ENCODE results near the gene STXBP1. TPM values are rescaled to one million over a fixed set of nuclear protein-coding genes. Genes with fewer than 3 reads are reported as not detected.
A peak's percentile ranks its signal among the peaks of the same experiment; 100 is the strongest.

Gene STXBP1
- total and polyA plus RNA-seq, 2 experiments from 2014 or later: 48.6 to 50.4 TPM

DNA sequence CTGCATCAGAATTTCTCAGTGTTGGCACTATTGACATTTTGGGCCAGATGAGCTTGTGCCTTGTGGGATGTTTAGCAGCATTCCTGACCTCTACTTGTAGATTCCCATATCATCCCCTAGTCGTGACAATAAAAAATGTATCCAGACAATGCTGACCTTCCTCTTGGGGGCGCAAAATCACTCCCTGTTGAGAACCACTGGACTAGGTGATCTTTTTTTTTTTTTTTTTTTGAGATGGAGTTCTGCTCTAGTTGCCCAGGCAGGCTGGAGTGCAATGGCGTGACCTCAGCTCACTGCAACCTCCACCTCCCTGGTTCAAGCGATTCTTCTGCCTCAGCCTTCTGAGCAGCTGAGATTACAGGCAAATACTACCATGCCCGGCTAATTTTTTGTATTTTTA is 22.6 kb downstream of the STXBP1 start:
- H3K4me2 ChIP-seq: 0 out of 2 replicates have a peak overlapping the region, but pooled peaks have one; percentile 58
- DNase-seq (ENCODE audit: low spot score) (peak; percentile 52), ATAC-seq (no peak; the same call in 2 of the 3 replicates)
- H3K27me3 Mint-ChIP-seq (ENCODE audit: insufficient read depth, low read depth, poor library complexity): peaks cover 14% of the 10 kb centered on the region
- H3K27ac ChIP-seq (ENCODE audit: low read depth): no peak overlapping the region; the same call in 1 of the 2 replicates
- no peaks in the 10 kb centered on the region for H3K27me3 ChIP-seq (ENCODE audit: insufficient read depth)
- no peaks in the 10 kb centered on the region; the same call in 1 of the 2 replicates for H4K20me1 ChIP-seq (replicated peaks; ENCODE audit: insufficient read depth)
- no peak overlapping the region for H3K4me3 ChIP-seq
- H3K9me2 ChIP-seq (ENCODE audit: insufficient read depth): no peaks in the 10 kb centered on the region
- H3K4me1 Mint-ChIP-seq: peaks cover 28% of the 10 kb centered on the region
- peaks cover 22% of the 10 kb centered on the region for H3K4me1 ChIP-seq (ENCODE audit: insufficient read depth)
- 0 out of 2 replicates have a peak, but pooled peaks cover 5% of the 10 kb centered on the region for H3F3A ChIP-seq (replicated peaks; ENCODE audit: low read depth)
- H3K27ac Mint-ChIP-seq: no peak overlapping the region
- peaks cover 51% of the 10 kb centered on the region for H3K79me2 ChIP-seq (replicated peaks; ENCODE audit: insufficient read depth)
- H3K9me3 Mint-ChIP-seq: no peaks in the 10 kb centered on the region
- no peak overlapping the region for H2AFZ ChIP-seq
- no peaks in the 10 kb centered on the region for H3K36me3 Mint-ChIP-seq (ENCODE audit: low read depth)
- H3K36me3 ChIP-seq (ENCODE audit: insufficient read depth): no peaks in the 10 kb centered on the region
- no peak overlapping the region; the same call in 2 of the 3 replicates for H3K4me3 Mint-ChIP-seq
- TF ChIP-seq, protein P1, sequence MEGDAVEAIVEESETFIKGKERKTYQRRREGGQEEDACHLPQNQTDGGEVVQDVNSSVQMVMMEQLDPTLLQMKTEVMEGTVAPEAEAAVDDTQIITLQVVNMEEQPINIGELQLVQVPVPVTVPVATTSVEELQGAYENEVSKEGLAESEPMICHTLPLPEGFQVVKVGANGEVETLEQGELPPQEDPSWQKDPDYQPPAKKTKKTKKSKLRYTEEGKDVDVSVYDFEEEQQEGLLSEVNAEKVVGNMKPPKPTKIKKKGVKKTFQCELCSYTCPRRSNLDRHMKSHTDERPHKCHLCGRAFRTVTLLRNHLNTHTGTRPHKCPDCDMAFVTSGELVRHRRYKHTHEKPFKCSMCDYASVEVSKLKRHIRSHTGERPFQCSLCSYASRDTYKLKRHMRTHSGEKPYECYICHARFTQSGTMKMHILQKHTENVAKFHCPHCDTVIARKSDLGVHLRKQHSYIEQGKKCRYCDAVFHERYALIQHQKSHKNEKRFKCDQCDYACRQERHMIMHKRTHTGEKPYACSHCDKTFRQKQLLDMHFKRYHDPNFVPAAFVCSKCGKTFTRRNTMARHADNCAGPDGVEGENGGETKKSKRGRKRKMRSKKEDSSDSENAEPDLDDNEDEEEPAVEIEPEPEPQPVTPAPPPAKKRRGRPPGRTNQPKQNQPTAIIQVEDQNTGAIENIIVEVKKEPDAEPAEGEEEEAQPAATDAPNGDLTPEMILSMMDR (conservative IDR thresholded peaks at IDR 0.05; ENCODE audit: low read depth in 2 of 2): peak; percentile 46 to 64
- TF ChIP-seq, protein P2, sequence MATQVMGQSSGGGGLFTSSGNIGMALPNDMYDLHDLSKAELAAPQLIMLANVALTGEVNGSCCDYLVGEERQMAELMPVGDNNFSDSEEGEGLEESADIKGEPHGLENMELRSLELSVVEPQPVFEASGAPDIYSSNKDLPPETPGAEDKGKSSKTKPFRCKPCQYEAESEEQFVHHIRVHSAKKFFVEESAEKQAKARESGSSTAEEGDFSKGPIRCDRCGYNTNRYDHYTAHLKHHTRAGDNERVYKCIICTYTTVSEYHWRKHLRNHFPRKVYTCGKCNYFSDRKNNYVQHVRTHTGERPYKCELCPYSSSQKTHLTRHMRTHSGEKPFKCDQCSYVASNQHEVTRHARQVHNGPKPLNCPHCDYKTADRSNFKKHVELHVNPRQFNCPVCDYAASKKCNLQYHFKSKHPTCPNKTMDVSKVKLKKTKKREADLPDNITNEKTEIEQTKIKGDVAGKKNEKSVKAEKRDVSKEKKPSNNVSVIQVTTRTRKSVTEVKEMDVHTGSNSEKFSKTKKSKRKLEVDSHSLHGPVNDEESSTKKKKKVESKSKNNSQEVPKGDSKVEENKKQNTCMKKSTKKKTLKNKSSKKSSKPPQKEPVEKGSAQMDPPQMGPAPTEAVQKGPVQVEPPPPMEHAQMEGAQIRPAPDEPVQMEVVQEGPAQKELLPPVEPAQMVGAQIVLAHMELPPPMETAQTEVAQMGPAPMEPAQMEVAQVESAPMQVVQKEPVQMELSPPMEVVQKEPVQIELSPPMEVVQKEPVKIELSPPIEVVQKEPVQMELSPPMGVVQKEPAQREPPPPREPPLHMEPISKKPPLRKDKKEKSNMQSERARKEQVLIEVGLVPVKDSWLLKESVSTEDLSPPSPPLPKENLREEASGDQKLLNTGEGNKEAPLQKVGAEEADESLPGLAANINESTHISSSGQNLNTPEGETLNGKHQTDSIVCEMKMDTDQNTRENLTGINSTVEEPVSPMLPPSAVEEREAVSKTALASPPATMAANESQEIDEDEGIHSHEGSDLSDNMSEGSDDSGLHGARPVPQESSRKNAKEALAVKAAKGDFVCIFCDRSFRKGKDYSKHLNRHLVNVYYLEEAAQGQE (IDR thresholded peaks at IDR 0.05; ENCODE audit: unreplicated experiment): no peak
- TF ChIP-seq CREB1 (CRISPR knock-in tag; IDR thresholded peaks at IDR 0.05; ENCODE audit: low read depth) (no peak), ZNF331 (CRISPR knock-in tag; IDR thresholded peaks at IDR 0.05; ENCODE audit: low read depth) (no peak)

DNA sequence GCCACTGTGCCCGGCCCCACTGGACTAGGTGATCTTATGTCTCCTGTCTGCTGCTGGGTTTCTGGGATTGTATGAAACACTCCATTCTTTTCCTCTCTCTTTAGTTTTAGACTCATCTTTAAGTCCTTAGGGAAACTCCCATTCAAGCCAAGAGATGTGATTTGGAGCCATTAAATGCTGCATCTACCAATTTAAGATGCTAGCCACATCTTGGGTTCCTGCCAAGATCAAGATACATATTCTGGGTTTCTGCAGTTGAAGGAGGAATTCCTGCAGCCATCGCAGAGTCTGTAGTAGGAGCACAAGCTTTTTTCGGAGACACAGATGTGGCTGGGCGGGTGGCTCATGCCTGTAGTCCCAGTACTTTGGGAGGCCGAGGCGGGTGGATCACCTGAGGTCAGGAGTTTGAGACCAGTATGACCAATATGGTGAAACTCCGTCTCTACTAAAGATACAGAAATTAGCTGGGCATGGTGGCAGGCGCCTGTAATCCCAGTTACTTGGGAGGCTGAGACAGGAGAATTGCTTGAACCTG is 23.2 kb downstream of the STXBP1 start:
- Histone ChIP-seq H2AFZ (no peak overlapping the region), H3K27me3 (ENCODE audit: insufficient read depth) (no peaks in the 10 kb centered on the region), H3K27ac (ENCODE audit: low read depth) (no peak overlapping the region), H3K4me3 (no peak overlapping the region), H4K20me1 (replicated peaks; ENCODE audit: insufficient read depth) (no peaks in the 10 kb centered on the region; the same call in 1 of the 2 replicates), H3K79me2 (replicated peaks; ENCODE audit: insufficient read depth) (peaks cover 56% of the 10 kb centered on the region), H3K4me2 (no peak overlapping the region), H3F3A (replicated peaks; ENCODE audit: low read depth) (0 out of 2 replicates have a peak, but pooled peaks cover 5% of the 10 kb centered on the region), H3K9me2 (ENCODE audit: insufficient read depth) (no peaks in the 10 kb centered on the region), H3K4me1 (ENCODE audit: insufficient read depth) (peaks cover 19% of the 10 kb centered on the region), H3K36me3 (ENCODE audit: insufficient read depth) (no peaks in the 10 kb centered on the region)
- Mint-ChIP-seq H3K4me1 (peaks cover 26% of the 10 kb centered on the region), H3K27ac (0 out of 2 replicates have a peak overlapping the region, but pooled peaks have one; percentile 21), H3K4me3 (no peak overlapping the region), H3K36me3 (ENCODE audit: low read depth) (no peaks in the 10 kb centered on the region), H3K27me3 (ENCODE audit: insufficient read depth, low read depth, poor library complexity) (peaks cover 9% of the 10 kb centered on the region), H3K9me3 (no peaks in the 10 kb centered on the region)
- DNase-seq (ENCODE audit: low spot score) (no peak), ATAC-seq (no peak)
- no peak for TF ChIP-seq STAT1 (IDR thresholded peaks at IDR 0.05; ENCODE audit: unreplicated experiment)
- TF ChIP-seq ZNF331 (CRISPR knock-in tag; IDR thresholded peaks at IDR 0.05; ENCODE audit: low read depth): no peak
- TF ChIP-seq, protein P3, sequence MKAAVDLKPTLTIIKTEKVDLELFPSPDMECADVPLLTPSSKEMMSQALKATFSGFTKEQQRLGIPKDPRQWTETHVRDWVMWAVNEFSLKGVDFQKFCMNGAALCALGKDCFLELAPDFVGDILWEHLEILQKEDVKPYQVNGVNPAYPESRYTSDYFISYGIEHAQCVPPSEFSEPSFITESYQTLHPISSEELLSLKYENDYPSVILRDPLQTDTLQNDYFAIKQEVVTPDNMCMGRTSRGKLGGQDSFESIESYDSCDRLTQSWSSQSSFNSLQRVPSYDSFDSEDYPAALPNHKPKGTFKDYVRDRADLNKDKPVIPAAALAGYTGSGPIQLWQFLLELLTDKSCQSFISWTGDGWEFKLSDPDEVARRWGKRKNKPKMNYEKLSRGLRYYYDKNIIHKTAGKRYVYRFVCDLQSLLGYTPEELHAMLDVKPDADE (IDR thresholded peaks at IDR 0.05): no peak
- no peak for TF ChIP-seq JUNB (IDR thresholded peaks at IDR 0.05; ENCODE audit: unreplicated experiment)
- TF ChIP-seq ZNF114 (CRISPR knock-in tag; IDR thresholded peaks at IDR 0.05): no peak

Measured in GM23338 (cell line).